ENCODE measurements around the gene VSIG10L2. TPM values are rescaled to one million over a fixed set of nuclear protein-coding genes. Genes with fewer than 3 reads are reported as not detected.

The VSIG10L2 gene
- polyA plus RNA-seq, 2 of the 4 experiments (the other 2 are of a cell fraction), result not detected

DNA sequence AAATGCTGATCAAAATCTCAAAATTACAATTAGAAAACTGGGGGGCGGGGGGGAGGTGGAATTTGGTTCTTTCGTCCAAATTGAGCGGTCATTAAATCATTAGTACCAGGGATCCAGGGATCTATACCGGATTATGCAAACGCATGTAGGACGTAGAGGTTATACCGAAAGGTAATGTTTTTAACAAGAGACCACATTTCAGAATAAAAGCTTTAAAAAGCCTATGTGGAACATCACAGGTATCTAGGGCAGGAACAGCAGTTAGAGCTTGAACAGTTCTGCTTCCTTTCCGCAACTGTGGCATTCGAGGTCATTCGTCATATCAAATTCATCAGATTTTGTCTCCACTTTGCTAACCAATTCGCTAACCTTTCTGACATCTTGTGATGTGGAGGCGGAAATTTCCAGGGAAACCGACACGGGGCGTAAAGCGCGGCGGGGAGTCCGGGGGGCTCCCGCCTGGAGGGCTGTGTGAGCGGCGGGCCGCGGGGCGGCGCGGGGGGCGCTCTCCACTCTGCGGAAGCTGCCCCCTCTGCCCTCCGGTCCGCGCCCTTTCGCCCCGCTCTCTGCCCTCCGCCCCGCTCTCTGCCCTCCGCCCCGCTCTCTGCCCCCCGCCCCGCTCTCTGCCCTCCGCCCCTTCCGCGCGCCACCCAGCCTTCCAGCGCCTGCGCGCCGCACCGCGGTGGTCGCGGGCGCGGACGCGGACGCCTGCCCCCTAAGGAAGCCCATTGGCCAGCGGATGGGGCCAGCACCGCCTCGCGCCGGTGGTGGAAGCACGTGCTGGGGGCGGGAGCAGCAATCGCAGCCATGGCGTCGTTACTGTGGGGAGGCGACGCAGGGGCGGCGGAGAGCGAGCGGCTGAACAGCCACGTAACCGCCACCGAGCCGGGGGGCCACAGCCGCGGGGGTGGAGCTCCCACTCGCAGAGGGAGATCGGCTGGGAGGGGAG lies 41.9 kb upstream of the VSIG10L2 start, which contains the start of gene DDX25:
TSS of gene DDX25 (plus strand) at position 798 of the 949 bp plus-strand sequence. CDS start at position 808, 10 bp downstream.
- H3K27ac ChIP-seq, result no peak within 1 kb of the TSS
- FAIRE-seq (no peak), ATAC-seq (no peak), DNase-seq (ENCODE audit: low read depth in 1 of 2, low spot score in 1 of 2) (no peak)
- CTCF ChIA-PET, result interaction anchor here (0.6 to 2.5 kb wide), 3 partner anchors 13 to 213 kb away, joined by 3 to 5 read pairs (median 4); no protein-coding TSS in a partner anchor
- WGBS (ENCODE audit: missing lambda C conversion rate), result 52% methylated on average over 21 of the region's 81 CpGs
- H3K4me3 ChIP-seq, result peak within 1 kb of the TSS; percentile 88
- peak within 1 kb of the TSS; percentile 86 for H3K4me2 ChIP-seq
- POLR2A ChIA-PET, result interaction anchor here (0.8 to 1.4 kb wide), 2 partner anchors 16 to 212 kb away, joined by 3 to 21 read pairs; partner anchors contain the start of gene HYLS1
- TF ChIP-seq FOSL2 (IDR thresholded peaks at IDR 0.05) (no peak), FOSL2 (CRISPR knock-in tag; IDR thresholded peaks at IDR 0.05) (no peak), NR3C1 (IDR thresholded peaks at IDR 0.05) (no peak)
- TF ChIP-seq, protein P1, sequence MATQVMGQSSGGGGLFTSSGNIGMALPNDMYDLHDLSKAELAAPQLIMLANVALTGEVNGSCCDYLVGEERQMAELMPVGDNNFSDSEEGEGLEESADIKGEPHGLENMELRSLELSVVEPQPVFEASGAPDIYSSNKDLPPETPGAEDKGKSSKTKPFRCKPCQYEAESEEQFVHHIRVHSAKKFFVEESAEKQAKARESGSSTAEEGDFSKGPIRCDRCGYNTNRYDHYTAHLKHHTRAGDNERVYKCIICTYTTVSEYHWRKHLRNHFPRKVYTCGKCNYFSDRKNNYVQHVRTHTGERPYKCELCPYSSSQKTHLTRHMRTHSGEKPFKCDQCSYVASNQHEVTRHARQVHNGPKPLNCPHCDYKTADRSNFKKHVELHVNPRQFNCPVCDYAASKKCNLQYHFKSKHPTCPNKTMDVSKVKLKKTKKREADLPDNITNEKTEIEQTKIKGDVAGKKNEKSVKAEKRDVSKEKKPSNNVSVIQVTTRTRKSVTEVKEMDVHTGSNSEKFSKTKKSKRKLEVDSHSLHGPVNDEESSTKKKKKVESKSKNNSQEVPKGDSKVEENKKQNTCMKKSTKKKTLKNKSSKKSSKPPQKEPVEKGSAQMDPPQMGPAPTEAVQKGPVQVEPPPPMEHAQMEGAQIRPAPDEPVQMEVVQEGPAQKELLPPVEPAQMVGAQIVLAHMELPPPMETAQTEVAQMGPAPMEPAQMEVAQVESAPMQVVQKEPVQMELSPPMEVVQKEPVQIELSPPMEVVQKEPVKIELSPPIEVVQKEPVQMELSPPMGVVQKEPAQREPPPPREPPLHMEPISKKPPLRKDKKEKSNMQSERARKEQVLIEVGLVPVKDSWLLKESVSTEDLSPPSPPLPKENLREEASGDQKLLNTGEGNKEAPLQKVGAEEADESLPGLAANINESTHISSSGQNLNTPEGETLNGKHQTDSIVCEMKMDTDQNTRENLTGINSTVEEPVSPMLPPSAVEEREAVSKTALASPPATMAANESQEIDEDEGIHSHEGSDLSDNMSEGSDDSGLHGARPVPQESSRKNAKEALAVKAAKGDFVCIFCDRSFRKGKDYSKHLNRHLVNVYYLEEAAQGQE (IDR thresholded peaks at IDR 0.05), result peak; percentile 71
- no peaks in the 10 kb centered on the region for H3K9me3 ChIP-seq
- 0 out of 3 replicates have a peak, but pooled peaks cover 5% of the 10 kb centered on the region for H3K4me1 ChIP-seq

DNA sequence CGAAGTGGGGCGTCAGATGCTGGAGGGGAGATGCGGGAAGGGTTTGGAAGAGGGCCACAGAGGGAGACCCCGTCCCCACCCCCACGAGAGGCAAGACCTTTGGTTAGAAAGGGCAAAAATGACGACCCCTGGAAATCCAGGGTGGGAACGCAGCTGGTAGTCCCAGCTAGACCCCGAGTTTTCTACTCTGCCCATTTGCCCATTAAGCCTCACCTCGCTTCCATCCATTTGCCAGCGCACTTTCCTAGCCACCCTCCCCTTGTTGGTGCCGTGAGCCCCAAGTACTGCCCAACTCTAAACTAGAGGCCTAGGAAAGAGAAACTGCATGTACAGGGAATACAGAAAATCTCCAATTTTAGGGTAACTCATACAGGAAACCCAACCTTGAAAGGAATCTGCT lies 41.2 kb upstream of the VSIG10L2 start:
- no peak overlapping the region for H3K27ac ChIP-seq
- no peak for FAIRE-seq
- H3K4me2 ChIP-seq, result no peak overlapping the region

More for the DNA sequence above, 41.2 kb upstream of the VSIG10L2 start:
- H3K4me3 ChIP-seq, result no peak overlapping the region
- TF ChIP-seq TFCP2L1 (CRISPR knock-in tag; IDR thresholded peaks at IDR 0.05), result no peak
- TF ChIP-seq, protein P2, sequence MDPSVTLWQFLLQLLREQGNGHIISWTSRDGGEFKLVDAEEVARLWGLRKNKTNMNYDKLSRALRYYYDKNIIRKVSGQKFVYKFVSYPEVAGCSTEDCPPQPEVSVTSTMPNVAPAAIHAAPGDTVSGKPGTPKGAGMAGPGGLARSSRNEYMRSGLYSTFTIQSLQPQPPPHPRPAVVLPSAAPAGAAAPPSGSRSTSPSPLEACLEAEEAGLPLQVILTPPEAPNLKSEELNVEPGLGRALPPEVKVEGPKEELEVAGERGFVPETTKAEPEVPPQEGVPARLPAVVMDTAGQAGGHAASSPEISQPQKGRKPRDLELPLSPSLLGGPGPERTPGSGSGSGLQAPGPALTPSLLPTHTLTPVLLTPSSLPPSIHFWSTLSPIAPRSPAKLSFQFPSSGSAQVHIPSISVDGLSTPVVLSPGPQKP (IDR thresholded peaks at IDR 0.05; ENCODE audit: low read depth, low read length), result no peak
- TF ChIP-seq RNF2 (IDR thresholded peaks at IDR 0.05; ENCODE audit: borderline replicate concordance, low read depth), result no peak
- TF ChIP-seq RARB (CRISPR knock-in tag; IDR thresholded peaks at IDR 0.05), result no peak
- no peak for TF ChIP-seq SREBF2 (IDR thresholded peaks at IDR 0.05)
- no peak for TF ChIP-seq HDAC2 (IDR thresholded peaks at IDR 0.05)
- TF ChIP-seq ZC3H11A (IDR thresholded peaks at IDR 0.05), result no peak
- TF ChIP-seq, protein P3, sequence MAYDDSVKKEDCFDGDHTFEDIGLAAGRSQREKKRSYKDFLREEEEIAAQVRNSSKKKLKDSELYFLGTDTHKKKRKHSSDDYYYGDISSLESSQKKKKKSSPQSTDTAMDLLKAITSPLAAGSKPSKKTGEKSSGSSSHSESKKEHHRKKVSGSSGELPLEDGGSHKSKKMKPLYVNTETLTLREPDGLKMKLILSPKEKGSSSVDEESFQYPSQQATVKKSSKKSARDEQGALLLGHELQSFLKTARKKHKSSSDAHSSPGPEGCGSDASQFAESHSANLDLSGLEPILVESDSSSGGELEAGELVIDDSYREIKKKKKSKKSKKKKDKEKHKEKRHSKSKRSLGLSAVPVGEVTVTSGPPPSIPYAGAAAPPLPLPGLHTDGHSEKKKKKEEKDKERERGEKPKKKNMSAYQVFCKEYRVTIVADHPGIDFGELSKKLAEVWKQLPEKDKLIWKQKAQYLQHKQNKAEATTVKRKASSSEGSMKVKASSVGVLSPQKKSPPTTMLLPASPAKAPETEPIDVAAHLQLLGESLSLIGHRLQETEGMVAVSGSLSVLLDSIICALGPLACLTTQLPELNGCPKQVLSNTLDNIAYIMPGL (CRISPR knock-in tag; IDR thresholded peaks at IDR 0.05; ENCODE audit: borderline replicate concordance), result no peak
- TF ChIP-seq TP53 (CRISPR knock-in tag; IDR thresholded peaks at IDR 0.05), result no peak
- no peak for TF ChIP-seq MYC (IDR thresholded peaks at IDR 0.05; ENCODE audit: borderline replicate concordance, low read length)
- no peak for TF ChIP-seq FOSL2 (IDR thresholded peaks at IDR 0.05)
- TF ChIP-seq FOSL2 (CRISPR knock-in tag; IDR thresholded peaks at IDR 0.05), result no peak
- TF ChIP-seq, protein P4, sequence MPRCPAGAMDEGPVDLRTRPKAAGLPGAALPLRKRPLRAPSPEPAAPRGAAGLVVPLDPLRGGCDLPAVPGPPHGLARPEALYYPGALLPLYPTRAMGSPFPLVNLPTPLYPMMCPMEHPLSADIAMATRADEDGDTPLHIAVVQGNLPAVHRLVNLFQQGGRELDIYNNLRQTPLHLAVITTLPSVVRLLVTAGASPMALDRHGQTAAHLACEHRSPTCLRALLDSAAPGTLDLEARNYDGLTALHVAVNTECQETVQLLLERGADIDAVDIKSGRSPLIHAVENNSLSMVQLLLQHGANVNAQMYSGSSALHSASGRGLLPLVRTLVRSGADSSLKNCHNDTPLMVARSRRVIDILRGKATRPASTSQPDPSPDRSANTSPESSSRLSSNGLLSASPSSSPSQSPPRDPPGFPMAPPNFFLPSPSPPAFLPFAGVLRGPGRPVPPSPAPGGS (IDR thresholded peaks at IDR 0.05), result no peak
- H3K9me3 ChIP-seq, result no peaks in the 10 kb centered on the region
- H3K4me1 ChIP-seq, result 0 out of 3 replicates have a peak, but pooled peaks cover 5% of the 10 kb centered on the region
- ChIA-PET POLR2A (no interaction called here), CTCF (interaction anchor here (0.6 to 2.5 kb wide), 2 partner anchors 12 to 17 kb away, joined by 3 to 5 read pairs; no protein-coding TSS in a partner anchor)
- 75% methylated on average over 11 of the region's 11 CpGs for WGBS (ENCODE audit: missing lambda C conversion rate)
- ATAC-seq (no peak), DNase-seq (ENCODE audit: low read depth in 1 of 2, low spot score in 1 of 2) (no peak)
